DMS 273 (cell line): ENCODE data around the gene PDPK1.

Experiments
- DNase-seq: peaks from one replicate; lab custom pipeline; 2025; ENCODE audit not compliant: unreplicated experiment; lab: John Stamatoyannopoulos, UW

PDPK1 gene

DNA sequence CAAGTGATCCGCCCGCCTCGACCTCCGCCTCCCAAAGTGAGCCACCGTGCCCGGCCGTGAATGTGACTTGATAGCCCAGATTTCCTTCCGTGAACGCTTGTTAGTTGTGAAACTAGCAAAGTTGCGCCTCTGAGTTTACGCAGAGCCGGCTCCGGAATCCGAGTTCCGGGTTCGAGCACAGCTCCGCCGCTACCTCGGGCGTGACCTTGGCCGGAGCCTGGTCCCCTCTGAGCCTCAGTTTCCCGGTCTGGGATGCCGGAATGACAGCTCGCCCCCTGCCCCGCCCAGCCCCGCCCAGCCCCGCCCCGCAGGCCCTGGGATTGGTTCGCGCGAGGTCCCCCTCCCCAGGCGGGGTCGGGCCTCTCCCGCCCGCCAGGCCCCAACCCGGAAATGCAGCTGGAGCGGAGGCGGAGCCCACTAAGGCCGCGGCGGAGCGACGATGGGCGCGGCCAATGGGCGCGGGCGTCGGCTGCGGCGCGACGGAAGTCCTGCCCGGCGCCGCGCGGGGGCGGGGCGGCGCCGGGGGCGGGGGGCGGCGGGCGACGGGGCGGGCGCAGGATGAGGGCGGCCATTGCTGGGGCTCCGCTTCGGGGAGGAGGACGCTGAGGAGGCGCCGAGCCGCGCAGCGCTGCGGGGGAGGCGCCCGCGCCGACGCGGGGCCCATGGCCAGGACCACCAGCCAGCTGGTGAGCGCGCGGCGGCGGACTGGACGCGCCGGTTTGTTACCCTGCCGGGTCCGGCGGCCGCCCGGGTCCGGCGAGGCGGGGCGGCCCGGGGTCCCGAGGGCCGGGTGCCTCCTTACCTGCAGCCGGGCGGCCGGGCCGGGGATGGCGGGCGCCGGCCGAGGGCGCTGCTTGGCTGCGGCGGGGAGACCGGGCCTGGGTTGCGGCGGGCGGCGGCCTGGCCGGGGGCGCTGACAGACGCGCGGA is at the start of gene PDPK1:
Gene PDPK1, plus strand, starts transcription at position 571 of the 929 bp plus-strand sequence. Its CDS starts 92 bp downstream, at position 663.
- peak; percentile 99 for DNase-seq

DNA sequence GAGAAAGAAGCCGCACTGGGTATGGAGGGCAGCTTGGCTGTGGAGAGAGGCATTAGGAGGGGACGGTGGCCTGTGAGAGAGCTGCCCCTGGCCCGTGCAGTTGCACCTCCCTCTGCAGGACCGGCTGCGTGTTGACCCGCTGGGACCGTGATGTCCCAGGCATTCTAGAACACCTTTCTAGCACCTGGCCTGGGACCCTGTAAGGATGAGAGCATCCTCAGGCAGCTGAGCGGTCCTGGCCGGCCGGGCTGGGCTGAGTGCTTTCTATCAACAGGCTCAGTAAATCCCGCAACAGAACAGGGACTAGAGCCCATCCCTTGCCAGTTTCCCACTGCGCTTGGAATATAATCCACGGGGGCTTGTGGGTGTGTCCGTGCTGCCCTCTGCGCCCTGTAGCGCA is 48.2 kb upstream of the PDPK1 start:
- no peak for DNase-seq

DNA sequence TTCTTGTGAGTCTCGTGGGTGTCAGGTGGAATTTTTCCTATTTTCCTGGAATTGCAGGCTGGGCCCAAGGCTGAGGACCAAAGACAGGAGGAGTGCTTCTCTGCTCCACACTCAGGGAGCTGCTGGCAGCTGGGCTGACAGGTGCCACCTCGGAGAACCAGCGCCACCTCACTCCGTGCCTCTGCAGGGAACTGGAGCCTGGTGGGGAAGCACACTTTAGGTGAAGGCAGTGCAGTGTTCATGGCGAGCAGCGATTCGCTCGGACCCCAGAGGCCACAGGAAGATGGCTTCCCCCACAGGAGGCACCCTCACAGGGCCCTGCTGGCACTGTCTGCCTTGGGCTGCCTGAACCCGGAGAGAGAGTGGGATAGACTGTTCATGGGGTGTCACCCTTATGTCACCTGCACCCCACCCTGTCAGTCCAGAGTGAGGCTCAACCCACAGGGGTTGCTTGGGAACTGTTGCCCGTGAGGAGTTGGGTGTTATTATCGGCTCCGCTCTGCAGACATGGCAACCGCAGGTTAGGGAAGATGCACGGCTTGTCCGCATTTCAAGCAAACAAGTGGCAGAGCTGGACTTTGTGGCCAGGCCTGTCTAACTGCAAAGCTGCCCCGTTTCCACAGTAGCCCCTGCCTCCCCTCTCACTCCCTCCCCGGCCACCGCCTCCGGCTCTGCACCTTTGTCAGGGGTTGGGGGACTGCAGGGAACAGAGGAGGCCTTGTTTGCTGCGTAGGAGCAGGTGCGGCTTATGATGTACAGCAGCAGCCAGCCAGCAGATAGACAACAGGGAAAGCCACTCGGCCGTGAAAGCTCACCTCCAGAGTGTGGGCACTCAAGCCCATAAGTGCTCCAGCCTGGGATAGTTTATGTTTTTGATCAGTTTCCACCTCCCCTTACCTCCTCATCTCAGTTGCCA is 47.4 kb upstream of the PDPK1 start:
- DNase-seq: no peak

DNA sequence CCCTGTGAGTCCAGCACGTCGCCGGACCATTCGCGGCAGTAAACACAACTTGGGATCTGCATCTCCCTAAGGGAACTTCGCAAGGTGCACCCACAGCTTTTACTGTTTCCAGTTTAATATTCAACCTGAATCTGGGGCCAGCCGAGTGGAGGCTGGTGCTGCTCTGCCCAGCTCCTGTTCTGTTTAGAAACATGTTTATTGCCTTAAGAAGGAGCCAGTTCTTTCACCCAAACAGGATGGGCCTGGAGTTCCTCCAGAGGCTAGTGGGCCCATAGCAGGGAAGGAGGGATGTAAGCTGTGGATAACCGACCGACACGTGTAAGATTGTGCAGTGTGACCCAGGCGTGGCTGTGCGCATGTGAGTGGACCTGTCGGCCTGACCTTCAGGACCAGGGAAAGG is 45.5 kb upstream of the PDPK1 start:
- no peak for DNase-seq

DNA sequence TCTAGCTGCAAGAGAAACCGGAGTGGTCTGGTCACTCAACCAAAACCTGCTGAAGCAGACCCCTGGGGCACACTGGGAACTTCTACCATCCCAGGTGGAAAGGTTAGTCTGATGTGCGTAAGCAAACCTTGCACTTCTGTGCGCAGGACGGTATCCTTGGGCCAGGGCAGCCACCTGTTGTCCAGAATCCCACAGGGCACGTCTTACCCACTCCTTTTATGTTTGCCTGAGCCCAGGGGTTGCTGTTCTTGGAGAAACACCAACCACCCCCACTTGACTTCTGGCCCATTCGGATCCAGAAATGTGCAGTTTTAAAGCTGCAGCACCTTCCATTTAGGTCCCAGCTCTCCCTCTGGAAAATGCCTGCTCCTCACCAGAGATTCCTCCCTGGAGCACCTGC is 44.2 kb upstream of the PDPK1 start:
- no peak for DNase-seq

DNA sequence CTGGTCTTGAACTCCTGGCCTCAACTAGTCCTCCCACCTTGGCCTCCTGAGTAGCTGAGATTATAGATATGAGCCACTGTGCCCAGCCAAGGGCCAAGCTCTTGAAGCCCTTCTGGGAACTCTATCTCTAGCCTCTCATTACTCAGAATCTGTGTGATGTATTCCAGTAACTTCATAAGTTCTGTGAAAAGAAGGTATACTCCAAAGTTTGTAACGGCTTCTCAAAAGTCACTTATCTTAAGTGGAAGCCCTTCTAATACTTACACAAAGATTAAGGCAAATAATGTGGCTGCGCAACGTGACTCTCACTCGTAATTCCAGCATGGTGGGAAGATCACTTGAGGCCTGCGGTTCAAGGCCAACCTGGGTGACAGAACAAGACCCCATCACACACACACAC is 43.2 kb upstream of the PDPK1 start:
- DNase-seq: no peak

DNA sequence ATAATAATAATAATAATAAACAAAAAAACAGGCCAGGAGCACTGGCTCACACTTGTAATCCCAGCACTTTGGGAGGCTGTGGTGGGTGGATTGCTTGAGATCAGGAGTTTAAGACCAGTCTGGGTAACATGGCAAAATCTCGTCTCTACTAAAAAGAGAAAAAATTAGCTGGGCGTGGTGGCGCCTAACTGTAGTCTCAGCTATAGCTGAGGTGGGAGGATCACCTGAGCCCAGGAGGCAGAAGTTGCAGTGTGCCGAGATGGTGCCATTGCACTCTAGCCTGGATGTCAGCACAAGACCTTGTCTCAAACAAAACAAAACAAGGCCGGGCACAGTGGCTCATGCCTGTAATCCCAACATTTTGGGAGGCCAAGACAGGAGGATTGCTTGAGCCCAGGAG is 42.8 kb upstream of the PDPK1 start:
- no peak for DNase-seq

DNA sequence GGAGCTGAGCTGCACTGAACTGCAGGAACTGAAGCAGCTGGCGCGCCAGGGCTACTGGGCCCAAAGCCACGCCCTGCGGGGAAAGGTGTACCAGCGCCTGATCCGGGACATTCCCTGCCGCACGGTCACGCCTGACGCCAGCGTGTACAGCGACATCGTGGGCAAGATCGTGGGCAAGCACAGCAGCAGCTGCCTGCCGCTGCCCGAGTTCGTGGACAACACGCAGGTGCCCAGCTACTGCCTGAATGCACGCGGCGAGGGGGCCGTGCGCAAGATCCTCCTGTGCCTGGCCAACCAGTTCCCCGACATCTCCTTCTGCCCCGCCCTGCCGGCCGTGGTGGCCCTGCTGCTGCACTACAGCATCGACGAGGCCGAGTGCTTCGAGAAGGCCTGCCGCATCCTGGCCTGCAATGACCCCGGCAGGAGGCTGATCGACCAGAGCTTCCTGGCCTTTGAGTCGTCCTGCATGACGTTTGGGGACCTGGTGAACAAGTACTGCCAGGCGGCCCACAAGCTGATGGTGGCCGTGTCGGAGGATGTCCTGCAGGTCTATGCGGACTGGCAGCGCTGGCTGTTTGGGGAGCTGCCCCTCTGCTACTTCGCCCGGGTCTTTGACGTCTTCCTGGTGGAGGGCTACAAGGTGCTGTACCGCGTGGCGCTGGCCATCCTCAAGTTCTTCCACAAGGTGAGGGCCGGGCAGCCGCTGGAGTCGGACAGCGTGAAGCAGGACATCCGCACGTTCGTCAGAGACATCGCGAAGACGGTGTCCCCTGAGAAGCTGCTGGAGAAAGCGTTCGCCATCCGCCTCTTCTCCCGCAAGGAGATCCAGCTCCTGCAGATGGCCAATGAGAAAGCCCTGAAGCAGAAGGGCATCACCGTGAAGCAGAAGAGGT is 41.4 kb upstream of the PDPK1 start:
- DNase-seq: no peak

DNA sequence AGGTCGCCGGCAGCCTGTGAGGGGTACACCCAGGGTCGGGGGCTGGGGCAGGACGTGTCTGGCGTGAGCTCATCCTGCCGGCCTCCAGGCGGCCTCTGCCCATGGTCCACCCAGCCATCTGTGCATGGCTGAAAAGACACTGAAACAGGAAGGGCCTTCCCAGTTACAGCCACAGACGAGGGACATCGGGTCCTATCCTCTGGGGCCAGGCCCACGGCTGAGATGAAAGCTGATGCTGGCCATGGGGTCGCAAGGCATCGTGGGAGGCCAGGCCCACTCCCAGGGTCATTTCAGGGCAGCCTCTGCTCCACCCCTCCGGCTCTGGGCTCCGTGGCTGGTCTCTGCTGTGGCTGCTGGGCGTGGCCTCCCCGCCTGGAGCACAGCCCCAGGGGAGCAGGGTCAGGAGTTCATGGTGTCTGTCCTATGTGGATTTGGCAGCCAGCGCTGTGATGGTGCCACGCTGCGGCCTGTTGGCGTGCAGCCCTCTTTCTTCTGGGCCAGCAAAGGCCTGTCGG is 40.6 kb upstream of the PDPK1 start:
- DNase-seq: peak; percentile 92

DNA sequence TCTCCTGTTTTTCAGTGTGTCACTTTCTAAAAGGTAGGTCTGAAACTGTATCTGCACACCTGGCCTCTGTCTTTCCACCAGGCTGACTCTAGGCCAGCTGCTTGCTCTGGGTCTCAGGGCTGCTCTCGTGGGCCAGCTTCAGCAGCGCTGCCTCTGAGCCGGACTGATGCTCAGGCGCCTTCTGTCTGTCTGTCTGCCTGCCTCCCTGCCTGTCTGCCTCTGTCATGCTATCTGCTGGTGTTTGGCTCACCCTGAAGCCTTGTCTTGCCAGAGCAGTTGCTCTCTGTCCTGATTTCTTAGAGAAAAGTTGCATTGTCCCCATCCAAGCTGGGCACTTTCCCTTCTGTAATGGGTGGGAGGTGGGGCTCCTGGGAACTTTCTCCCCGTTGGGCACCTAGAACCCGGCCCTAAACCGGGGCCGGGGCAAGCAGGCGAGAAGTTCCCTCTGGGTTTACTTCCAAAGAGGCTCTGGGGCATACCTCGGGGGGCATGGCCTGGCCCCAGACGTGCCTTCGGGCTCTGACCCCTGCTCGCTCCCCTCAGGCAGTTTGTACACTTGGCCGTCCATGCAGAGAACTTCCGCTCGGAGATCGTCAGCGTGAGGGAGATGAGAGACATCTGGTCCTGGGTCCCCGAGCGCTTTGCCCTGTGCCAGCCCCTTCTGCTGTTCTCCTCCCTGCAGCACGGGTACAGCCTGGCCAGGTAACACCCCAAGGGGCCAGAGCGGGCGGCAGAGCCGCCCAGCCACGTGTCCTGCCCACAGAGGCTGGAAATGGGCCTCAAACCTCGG is 39.9 kb upstream of the PDPK1 start:
- peak; percentile 83 for DNase-seq

DNA sequence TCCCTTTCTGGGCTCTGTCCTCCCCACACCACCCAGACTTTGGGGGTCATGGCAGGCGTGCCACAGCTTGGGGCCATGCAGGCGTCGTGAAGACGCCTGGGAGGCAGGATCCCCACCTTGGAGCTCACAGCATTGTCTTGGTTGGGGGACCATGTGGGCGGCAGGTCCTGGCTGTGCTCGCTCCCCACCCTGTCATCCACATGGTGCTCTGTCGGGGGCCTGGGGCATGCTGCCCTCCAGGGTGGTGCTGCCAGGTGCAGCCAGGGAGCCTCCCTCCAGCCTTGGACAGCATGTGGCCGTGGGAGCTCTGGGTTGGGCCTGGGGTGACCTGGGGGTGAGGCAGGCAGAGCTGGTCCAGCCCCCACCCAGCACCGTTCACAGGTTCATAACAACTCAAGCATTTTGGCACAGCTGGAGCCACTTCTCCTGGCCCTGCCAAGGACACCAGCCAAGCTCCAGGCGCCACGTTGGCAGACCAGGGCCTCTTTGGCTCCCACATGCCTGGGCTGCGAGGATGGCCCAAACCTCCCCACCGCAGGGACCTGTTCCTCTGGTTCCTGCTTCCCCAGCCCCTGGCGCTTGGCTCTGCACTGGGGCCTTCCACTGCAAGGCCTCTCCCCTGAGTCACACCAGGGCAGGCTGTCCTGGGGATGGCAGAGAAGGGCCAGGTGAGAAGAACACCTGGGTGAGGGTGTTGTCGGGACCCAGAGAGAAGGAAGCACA is 39.1 kb upstream of the PDPK1 start:
- DNase-seq: peak; percentile 60

DNA sequence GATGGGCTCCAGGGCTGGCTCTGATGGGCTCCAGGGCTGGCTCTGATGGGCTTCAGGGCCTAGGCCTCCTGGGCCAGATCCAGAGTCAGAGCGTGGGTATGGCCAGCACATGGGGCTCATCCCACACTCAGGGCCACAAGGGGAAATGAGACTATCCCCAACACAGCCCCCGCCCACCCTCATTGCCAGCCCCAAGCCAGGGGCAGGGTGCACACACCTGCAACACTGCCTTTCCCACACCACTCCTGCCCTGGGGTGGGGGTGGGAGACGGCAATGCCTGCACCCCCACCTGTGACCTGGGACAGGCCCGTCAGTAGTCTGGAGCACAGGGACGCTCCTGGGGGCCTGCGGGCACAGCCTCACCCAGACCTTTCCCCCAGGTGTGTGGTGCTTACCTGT is 38.4 kb upstream of the PDPK1 start:
- DNase-seq: no peak

DNA sequence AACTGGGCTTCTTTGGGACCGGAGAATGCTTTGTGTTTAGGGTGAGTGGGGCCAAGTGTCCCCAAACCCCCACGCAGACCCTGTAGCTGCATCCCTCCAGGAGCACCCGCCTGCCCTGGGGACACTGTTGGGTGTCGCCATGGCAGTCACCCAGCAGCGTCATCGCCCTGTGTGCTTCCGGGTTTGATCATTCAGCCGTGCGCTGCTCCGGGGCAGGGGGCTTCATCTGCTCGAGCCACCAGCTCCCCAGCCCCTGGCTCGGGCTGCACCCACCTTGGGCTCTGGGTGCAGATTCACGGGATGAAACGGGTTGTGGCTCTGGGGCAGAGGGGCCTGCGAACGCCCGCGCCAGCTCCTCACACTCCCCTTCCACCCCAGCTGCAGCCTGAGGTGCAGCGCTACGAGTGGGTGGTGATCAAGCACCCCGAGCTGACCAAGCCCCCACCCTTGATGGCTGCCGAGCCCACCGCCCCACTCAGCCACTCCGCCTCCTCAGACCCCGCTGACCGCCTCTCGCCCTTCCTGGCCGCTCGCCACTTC is 37.9 kb upstream of the PDPK1 start:
- DNase-seq: no peak

DNA sequence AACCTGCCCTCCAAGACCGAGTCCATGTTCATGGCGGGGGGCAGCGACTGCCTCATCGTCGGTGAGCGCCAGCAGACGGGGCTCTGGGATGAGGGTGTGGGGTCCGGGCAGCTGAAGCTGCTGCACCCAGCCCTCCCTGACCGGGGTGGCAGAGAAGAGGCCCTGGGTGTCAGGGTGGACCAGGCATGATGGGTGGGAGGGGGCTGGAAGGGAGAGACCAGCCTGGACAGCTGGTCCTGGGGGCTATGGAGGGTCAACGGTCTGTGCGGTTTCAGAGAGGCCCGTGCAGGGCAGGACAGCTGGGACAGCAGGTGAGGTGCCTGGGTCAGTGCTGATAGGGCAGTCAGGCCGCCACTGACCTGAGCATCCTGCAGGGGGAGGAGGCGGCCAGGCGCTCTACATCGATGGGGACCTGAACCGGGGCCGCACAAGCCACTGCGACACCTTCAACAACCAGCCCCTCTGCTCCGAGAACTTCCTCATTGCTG is 37.3 kb upstream of the PDPK1 start:
- no peak for DNase-seq

DNA sequence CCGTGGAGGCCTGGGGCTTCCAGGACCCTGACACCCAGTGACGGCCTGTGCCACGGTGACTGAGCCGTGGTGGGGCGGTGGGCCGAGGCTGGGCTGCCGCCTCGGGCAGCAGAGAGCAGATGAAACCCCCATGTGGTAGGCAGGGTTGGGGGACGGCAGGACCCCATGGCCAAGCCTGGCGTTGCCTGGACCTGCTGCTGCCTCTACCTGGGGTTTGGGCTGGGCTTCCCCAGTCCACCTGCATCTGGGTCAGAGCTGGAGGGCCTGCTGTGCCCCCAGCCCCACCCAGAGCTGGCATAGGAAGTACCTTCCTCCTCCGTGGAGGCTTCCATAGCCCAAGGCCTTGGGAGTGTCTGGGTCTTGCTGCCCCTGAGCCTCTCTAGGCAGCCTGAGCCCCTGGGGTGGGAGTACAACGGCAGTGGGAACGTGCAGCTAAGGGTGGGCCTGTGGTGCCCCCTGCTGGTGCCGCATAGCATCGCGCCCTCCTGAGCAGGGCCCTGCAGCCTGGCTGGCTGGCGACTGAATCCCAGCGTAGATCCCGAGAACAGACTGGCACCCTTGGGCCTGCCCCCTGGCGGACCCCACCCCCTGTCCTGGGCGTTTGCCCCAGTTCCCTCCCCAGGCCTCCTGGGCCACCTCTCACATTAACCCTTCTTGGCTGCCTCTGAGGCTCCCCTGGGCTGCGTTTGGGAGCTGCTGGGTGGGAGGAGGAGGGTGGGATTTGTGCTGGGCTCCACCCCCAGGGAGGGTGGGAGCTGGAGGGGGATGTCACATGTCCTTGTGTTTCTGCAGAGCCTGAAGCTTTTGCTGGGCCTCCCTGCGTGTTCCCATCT is 36.7 kb upstream of the PDPK1 start:
- DNase-seq: peak; percentile 93

DNA sequence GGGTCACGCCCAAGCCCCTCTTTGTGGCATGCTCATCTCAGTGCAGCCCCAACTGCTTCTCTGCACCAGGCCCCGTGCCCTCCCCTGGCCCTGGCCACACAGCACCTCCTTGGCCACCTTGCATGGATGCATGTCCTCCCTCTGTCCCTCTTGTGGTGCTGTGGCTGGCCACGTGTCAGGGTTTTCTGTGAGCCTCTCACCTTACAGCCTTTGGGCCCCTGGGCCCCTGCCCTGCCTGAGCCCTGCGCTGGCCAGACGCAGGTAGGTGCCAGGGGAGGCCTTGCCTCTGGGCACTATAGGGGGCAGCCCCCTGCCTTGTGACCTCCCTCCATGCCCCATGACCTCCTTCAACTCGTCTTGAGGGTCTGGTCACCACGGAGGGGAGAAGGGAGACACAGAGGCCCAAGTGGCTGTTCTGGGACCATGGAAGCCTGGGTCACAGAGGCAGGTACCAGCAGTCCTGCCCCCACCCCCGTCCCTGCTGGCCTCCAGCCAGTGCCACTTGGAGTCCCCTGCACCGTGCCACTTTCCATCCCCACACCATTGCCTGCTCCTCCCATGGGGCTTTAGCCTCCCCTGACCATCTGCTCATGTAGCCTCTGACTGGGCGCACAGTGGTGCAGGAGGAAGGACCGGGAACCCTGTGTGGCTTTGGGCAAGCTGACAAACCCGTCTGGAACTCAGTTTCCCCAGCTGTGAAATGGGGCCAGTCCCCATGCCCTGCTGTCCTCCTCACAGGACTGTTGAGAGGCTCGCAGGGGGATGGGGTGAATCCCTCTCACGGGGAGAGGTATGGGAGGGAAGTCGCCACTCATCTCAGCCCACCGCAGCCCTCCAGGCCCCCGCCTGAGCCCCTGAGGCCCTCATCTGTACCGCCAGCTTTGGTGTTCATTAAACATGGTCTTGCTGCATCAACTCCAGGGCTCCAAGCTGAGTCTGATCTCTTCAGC is 35.6 kb upstream of the PDPK1 start:
- no peak for DNase-seq

DNA sequence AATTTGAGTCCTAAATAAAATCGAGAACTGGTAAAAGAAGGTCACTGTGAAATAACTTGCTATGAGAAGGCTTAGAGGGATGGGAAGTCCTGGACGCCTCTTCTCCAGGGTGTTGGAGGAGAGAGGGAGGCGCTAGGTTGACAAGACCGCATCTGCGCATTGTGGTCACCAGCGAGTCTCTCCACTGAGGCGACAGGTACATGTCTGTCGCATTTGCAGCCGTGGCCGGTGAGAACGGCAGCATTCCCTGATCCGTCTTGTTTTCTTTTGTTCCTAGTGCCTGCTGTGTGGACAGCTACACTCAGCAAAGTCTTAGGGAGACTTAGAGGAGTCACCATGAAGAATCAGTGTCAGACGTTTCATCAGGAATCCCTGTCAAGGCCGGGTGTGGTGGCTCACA is 32.1 kb upstream of the PDPK1 start:
- no peak for DNase-seq
